HG02642 (cell line): Measurements from ENCODE around the gene KRT86.
"Not testable (repeated sequence)": the region's sequence is repeated elsewhere in the genome, so short reads cannot be mapped to it uniquely, and the experiment has no call there.

Source experiments
- ATAC-seq: cut with Tn5 transposase; IDR thresholded peaks from one replicate; pipeline ENCODE4 v1.9.1; 2021; ENCODE audit warnings: mild to moderate bottlenecking; ENCODE audit not compliant: unreplicated experiment, poor library complexity

The KRT86 gene

GRCh38 chr12:52307836-52308805 is 33.7 kb downstream of the KRT86 start:
- ATAC-seq, result no peak

GRCh38 chr12:52308806-52309425 is 34.5 kb downstream of the KRT86 start:
- no peak for ATAC-seq

- no peak for ATAC-seq
Observed at GRCh38 chr12:52310622-52311284, 36.3 kb downstream of the KRT86 start.

GRCh38 chr12:52311285-52311648 is 36.8 kb downstream of the KRT86 start:
- ATAC-seq, result no peak

GRCh38 chr12:52312086-52312485 is 37.6 kb downstream of the KRT86 start:
- ATAC-seq, result no peak

- ATAC-seq, result no peak
Observed at GRCh38 chr12:52313461-52313860, 39.0 kb downstream of the KRT86 start.

- no peak for ATAC-seq
Observed at GRCh38 chr12:52313926-52314325, 39.5 kb downstream of the KRT86 start.

- no peak for ATAC-seq
Observed at GRCh38 chr12:52314511-52314910, 40.1 kb downstream of the KRT86 start.

GRCh38 chr12:52315721-52316120 is 41.3 kb downstream of the KRT86 start:
- not testable (repeated sequence) for ATAC-seq

GRCh38 chr12:52316290-52316689 is 41.8 kb downstream of the KRT86 start:
- ATAC-seq, result no peak

- ATAC-seq, result no peak
Observed at GRCh38 chr12:52316701-52317100, 42.3 kb downstream of the KRT86 start.

GRCh38 chr12:52317468-52318052 is 43.1 kb downstream of the KRT86 start:
- no peak for ATAC-seq

GRCh38 chr12:52318241-52318990 is 44.0 kb downstream of the KRT86 start:
- ATAC-seq, result no peak

- ATAC-seq, result no peak
Observed at GRCh38 chr12:52319097-52319496, 44.7 kb downstream of the KRT86 start.

GRCh38 chr12:52320784-52321400 is 46.4 kb downstream of the KRT86 start, which contains the start of gene KRT83:
KRT83 (minus strand) TSS chr12:52321398; CDS start chr12:52321335, 63 bp downstream.
- no peak for ATAC-seq

GRCh38 chr12:52321418-52321817 is 47.0 kb downstream of the KRT86 start:
- ATAC-seq, result no peak

GRCh38 chr12:52322069-52322468 is 47.6 kb downstream of the KRT86 start:
- ATAC-seq, result no peak

- no peak for ATAC-seq
Observed at GRCh38 chr12:52323001-52323400, 48.6 kb downstream of the KRT86 start.

- ATAC-seq, result no peak
Observed at GRCh38 chr12:52323416-52324152, 49.1 kb downstream of the KRT86 start.
